ENCODE measurements around the gene PNMA1.
A peak's percentile ranks its signal among the peaks of the same experiment; 100 is the strongest.
"Not testable (repeated sequence)": the region's sequence is repeated elsewhere in the genome, so short reads cannot be mapped to it uniquely, and the experiment has no call there.

The PNMA1 gene

DNA sequence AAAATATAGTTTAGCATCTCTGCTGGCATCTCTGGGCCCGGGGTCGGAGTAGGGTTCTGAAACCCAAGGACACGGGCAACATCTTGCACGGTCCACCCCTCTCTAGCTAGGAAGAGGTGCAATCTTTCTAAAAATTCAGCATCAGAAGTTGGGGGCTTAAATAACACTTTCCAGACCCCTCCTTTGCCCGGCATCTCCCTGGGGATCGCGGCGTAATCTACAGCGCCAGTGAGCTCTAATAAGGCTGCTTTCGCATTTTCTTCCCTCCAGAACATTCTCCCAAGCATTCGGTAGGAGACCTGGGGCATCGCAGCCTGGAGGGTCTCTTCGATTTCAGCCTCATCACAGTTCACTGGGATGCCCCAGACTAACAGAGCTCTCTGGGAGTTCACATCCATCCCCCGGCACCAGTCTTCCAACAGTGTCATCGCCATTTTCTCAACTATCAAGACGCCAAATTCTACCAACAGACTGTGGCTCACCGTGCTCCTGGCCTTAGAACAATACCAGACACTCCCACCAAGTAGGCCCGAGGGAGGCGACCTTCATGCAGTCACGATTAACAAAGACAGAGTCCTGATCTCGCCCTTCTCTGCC lies 880 bp downstream of the PNMA1 start:
- in situ Hi-C loops (cut with HindIII; ENCODE audit: low pct_unique_long_range_greater_than_20kb, low sequenced_read_pairs): no loop called here
- no peak for DNase-seq (ENCODE audit: low read depth in 1 of 2, low spot score in 1 of 2)
- no peak for TF ChIP-seq JUND (IDR thresholded peaks at IDR 0.05; ENCODE audit: low read depth)

DNA sequence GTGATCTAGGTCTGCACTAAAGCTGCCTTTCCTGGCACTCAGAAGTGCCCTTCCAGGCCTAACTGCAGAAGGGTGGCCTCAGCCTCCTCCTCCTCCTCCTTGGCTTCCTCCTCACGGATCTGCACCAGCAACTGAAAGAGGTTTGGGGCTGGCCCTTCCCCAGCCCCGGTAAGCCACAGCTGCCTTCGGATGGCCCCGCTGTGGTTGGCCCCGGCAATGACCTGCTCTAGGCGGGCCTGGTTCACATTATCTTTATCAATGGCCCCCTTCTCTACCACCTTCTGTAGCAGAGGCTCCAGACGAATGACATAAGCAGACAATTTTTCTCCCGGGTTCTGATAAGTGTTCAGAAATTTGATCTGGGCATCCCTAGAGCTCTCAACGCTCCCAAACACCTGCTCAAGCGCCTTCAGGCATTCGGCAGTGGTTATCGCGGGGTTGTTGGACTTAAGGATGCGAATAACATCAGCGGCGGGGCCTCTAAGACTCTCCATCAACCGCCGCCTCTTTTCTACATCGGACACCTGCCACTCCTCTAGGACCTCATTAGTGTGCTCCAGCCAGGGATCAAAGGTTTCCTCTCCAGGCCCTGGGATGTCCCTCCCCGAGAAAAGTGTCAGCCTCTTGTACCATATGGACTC lies 1.5 kb downstream of the PNMA1 start:
- in situ Hi-C loops (cut with HindIII; ENCODE audit: low pct_unique_long_range_greater_than_20kb, low sequenced_read_pairs): no loop called here
- peak; percentile 39 to 58 for DNase-seq (ENCODE audit: low read depth in 1 of 2, low spot score in 1 of 2)
- TF ChIP-seq JUND (IDR thresholded peaks at IDR 0.05; ENCODE audit: low read depth): no peak

DNA sequence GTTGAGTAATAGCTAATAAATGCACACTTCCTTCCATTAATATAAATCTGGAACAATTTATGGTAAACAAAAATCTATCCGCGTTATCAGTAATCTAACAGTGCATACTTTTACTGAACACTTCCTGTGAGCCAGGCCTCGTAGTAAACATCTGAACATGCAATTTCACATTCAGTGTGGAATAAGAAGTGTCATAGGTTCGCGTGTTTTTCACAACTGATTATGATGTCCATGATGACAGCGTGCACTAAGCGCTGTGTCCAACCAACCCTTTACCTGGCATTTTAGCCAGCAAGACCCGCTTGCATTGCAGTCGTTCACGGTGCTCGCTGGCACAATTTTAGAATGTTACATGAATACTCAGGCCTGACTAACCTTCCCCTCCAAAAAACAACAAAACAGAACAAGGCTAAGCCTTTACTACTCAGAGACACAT lies 2.1 kb downstream of the PNMA1 start:
- in situ Hi-C loops (cut with HindIII; ENCODE audit: low pct_unique_long_range_greater_than_20kb, low sequenced_read_pairs): no loop called here
- no peak for DNase-seq (ENCODE audit: low read depth in 1 of 2, low spot score in 1 of 2)
- no peak for TF ChIP-seq JUND (IDR thresholded peaks at IDR 0.05; ENCODE audit: low read depth)

DNA sequence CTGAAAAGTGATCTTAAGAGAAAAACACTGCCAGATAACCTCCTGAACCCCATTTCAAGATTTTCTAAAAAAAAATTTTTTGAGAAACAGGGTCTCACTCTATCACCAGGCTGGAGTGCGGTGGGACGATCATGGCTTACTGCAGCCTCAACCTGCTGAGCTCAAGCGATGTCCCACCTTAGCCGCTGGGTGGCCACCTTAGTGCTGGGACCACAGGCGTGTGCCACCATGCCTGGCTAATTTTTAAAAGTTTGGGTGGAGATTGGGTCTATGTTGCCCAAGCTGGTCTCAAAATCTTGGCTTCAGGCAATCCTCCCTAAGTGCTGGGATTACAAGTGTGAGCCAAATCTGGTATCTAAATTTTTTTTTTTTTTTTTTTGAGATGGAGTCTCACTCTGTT lies 3.4 kb downstream of the PNMA1 start:
- in situ Hi-C loops (cut with HindIII; ENCODE audit: low pct_unique_long_range_greater_than_20kb, low sequenced_read_pairs): no loop called here
- DNase-seq (ENCODE audit: low read depth in 1 of 2, low spot score in 1 of 2): no peak
- no peak for TF ChIP-seq JUND (IDR thresholded peaks at IDR 0.05; ENCODE audit: low read depth)

DNA sequence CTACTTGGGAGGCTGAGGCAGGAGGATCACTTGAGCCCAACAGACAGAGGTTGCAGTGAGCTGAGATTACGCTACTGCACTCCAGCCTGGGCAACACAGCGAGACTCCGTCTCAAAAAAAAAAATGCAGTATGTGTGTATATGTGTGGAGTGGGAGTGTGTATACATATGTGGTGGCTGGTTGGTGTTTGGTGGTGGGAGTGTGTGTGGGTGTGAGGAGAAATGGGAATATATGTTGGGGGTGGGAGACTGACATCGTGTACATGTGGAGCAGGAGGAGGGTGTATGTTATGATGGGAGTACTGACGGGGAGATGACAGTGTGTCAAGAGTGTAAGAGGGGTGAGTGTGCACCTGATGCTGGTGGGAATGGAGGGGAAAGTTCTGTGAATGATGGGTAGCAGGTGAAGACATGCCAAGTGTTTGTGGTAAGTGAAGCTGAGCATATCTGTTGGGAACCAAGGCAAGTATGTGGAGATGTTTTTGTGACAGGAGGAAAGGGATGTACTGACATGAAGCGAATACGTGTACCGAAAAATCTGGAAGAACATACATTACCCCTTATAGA lies 4.2 kb downstream of the PNMA1 start:
- in situ Hi-C loops (cut with HindIII; ENCODE audit: low pct_unique_long_range_greater_than_20kb, low sequenced_read_pairs): no loop called here
- TF ChIP-seq JUND (IDR thresholded peaks at IDR 0.05; ENCODE audit: low read depth): no peak
- no peak for DNase-seq (ENCODE audit: low read depth in 1 of 2, low spot score in 1 of 2)

DNA sequence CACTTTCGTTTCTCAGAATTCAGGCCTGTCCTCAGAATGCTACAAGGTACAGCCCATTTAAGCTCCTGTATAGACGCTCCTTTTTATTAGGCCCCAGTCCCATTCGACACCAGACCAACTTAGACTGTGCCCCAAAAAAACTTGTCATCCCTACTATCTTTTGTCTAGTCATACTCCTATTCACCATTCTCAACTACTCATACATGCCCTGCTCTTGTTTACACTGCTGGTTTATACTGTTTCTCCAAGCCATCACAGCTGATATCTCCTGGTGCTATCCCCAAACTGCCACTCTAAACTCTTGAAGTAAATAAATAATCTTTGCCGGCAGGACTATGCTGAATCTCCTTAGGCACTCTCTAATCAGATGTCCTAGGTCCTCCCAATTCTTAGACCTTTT lies 6.1 kb downstream of the PNMA1 start:
- DNase-seq (ENCODE audit: low read depth in 1 of 2, low spot score in 1 of 2); in situ Hi-C loops (cut with HindIII; ENCODE audit: low pct_unique_long_range_greater_than_20kb, low sequenced_read_pairs): not testable (repeated sequence)

DNA sequence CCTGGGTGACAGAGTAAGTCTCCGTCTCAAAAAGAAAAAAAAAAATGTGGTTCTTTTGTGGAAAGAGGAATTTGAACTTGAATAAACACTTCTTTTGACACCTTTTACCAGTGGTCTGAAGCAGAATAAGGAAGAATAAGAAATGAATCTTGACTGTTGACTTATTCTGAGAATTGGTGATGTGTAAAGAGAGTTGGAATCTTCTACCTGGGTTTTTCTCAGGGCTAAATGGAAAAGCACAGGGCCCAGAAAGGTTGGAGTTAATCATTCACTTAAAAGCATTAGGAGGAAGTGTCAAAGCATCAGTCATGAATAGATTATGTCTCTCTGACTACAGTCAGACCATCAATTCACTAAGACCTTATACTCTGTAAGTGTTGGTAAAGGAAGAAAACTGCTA lies 13.9 kb downstream of the PNMA1 start:
- DNase-seq (ENCODE audit: low read depth in 1 of 2, low spot score in 1 of 2): no peak
- in situ Hi-C loops (cut with HindIII; ENCODE audit: low pct_unique_long_range_greater_than_20kb, low sequenced_read_pairs): no loop called here
- no peak for TF ChIP-seq JUND (IDR thresholded peaks at IDR 0.05; ENCODE audit: low read depth)

DNA sequence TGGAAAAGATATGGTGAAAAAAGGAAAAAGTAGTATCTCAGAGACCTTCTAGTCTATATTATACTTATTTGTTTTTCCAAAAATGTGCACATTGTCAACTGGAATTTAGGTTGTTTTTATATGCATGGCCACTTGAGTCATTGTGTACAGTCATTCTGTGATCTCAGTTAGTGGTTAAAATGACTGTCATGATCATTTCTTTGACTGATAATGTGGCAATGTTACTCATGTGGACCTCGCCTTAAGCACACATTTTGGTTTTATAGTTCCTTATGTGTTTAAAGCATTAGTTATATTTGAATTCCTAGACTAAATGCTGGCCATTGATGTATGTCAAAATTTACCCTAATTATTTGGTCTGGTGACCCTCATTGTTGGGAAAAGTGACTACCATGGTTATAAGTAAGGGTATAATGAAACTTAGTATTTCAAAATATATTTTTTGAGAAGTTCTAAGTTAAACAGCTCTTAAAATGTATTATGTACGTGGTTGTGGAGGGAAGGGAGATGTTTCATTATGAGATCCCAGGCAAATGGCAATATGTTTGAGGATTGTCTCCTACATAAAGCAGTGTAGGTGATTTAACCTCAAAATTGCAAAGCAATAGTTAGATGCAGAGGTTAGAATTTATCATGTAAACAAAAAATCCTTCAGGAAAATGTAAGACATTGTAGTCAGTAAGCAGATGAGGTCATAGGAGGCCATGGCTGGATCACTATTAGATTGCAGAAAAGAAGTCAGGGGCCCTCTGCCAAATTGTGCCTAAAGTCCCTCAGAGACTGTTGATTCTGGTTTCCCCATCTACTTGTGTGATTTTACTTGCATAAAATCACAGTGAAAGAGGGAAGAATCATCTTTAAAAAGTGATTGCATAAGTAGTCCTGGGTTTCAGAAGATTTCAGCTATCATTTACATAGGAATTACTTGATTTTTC lies 17.5 kb downstream of the PNMA1 start:
- in situ Hi-C loops (cut with HindIII; ENCODE audit: low pct_unique_long_range_greater_than_20kb, low sequenced_read_pairs): no loop called here
- no peak for DNase-seq (ENCODE audit: low read depth in 1 of 2, low spot score in 1 of 2)
- TF ChIP-seq JUND (IDR thresholded peaks at IDR 0.05; ENCODE audit: low read depth): no peak

DNA sequence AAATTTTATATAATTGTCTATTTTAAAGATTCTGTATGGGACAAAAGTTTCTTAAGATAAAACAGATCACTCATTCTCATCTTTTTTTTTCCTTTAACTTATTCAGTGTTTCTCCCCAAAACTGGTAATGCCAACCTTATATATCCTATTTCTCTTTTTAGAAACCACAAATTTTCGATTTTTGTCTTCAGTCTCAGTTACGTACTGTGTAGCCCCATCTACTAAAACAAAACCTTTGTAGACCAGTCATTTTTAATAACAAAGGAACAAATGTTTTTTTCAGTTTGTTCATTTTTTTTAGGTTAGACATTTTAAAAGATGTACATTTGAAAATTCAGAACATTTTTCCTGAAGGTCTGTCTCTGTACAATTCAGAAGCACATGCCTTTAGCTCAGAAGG lies 18.2 kb downstream of the PNMA1 start:
- no peak for TF ChIP-seq JUND (IDR thresholded peaks at IDR 0.05; ENCODE audit: low read depth)
- no peak for DNase-seq (ENCODE audit: low read depth in 1 of 2, low spot score in 1 of 2)
- in situ Hi-C loops (cut with HindIII; ENCODE audit: low pct_unique_long_range_greater_than_20kb, low sequenced_read_pairs): no loop called here

DNA sequence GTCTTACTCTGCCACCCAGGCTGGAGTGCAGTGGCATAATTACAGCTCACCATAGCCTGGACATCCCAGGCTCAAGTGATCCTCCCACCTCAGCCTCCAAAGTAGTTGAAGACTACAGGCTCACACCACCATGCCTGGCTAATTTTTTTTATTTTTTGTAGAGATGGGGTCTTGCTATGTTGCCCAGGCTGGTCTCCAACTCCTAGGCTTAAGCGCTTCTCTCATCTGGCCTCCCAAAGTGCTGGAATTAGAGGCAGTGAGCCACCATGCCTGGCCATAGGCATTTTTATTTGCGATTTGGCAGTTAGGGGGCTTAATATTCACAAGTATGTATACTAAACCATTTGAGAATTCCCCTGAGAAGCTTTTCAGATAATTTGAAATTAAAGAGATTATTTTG lies 19.1 kb downstream of the PNMA1 start:
- no peak for TF ChIP-seq JUND (IDR thresholded peaks at IDR 0.05; ENCODE audit: low read depth)
- DNase-seq (ENCODE audit: low read depth in 1 of 2, low spot score in 1 of 2): no peak
- in situ Hi-C loops (cut with HindIII; ENCODE audit: low pct_unique_long_range_greater_than_20kb, low sequenced_read_pairs): no loop called here

DNA sequence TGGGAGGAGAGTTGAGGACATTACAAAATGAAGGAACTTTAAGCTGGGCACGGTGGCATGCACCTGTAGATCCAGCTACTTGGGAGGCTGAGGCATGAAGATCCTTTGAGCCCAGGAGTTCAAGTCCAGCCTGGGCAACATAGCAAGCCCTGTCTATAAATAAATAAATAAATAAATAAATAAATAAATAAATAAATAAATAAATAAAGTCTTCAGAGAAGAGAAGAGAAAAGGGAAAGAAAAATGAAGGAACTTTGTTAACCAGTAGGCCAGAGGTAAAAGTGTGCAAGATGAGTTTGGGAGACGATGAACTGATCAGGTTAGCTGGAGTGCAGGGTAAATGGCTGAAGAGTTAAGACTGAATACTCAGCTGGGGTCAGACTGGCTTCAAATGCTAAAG lies 20.1 kb downstream of the PNMA1 start:
- TF ChIP-seq JUND (IDR thresholded peaks at IDR 0.05; ENCODE audit: low read depth): no peak
- in situ Hi-C loops (cut with HindIII; ENCODE audit: low pct_unique_long_range_greater_than_20kb, low sequenced_read_pairs): no loop called here
- DNase-seq (ENCODE audit: low read depth in 1 of 2, low spot score in 1 of 2): no peak

DNA sequence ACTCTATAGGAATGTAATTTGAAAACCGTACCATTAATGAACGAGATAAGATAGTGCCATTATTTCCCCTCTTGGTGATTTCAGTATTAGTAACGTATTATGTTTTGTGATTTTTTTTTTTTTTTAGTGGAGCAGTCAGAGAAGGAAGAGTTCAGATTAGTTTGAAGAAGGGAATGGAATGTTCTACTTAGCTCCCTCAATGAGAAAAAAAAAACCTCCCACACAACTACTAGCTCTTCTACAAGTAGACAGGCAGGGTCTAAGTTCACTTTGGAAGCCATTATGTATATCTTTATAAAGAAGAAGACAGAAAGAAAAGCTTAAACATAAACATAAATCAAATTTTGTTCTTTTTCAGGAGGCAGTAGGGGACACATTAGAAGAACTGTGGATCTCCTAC lies 27.3 kb downstream of the PNMA1 start:
- DNase-seq (ENCODE audit: low read depth in 1 of 2, low spot score in 1 of 2): no peak
- in situ Hi-C loops (cut with HindIII; ENCODE audit: low pct_unique_long_range_greater_than_20kb, low sequenced_read_pairs): no loop called here
- no peak for TF ChIP-seq JUND (IDR thresholded peaks at IDR 0.05; ENCODE audit: low read depth)

DNA sequence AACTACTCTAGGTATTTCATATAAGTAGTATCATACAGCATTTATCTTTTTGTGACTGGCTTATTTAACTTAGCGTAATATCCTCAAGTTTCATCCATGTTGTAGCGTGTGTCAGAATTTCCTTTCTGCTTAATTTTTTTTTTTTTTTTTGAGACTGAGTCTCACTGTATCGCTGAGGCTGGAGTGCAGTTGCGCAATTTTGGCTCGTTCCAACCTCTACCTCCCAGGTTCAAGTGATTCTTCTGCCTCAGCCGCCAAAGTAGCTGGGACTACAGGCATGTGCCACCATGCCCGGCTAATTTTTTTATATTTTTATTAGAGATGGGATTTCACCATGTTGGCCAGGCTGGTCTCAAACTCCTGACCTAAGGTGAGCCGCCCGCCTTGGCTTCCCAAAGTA lies 28.9 kb downstream of the PNMA1 start:
- no peak for DNase-seq (ENCODE audit: low read depth in 1 of 2, low spot score in 1 of 2)
- TF ChIP-seq JUND (IDR thresholded peaks at IDR 0.05; ENCODE audit: low read depth): no peak
- in situ Hi-C loops (cut with HindIII; ENCODE audit: low pct_unique_long_range_greater_than_20kb, low sequenced_read_pairs): no loop called here
